HUES6 (cell line): Measurements from ENCODE around the gene CFAP73.
"Not testable (repeated sequence)": the region's sequence is repeated elsewhere in the genome, so short reads cannot be mapped to it uniquely, and the experiment has no call there.

Source experiments
- H3K27ac ChIP-seq: 2 replicates; pipeline ENCODE4 v1.7.0; 2013; ENCODE audit warnings: low read depth, mild to moderate bottlenecking, low read length, inconsistent platforms
- H3K27me3 ChIP-seq: 2 replicates; pipeline ENCODE4 v1.6.1; 2013; ENCODE audit warnings: low read length; ENCODE audit not compliant: control insufficient read depth, insufficient read depth
- H3K36me3 ChIP-seq: 2 replicates; pipeline ENCODE4 v1.6.1; 2013; ENCODE audit warnings: low read length; ENCODE audit not compliant: control insufficient read depth, insufficient read depth
- H3K4me1 ChIP-seq: 2 replicates; pipeline ENCODE4 v1.6.1; 2013; ENCODE audit warnings: low read length; ENCODE audit not compliant: control insufficient read depth, insufficient read depth
- H3K4me3 ChIP-seq: 2 replicates; pipeline ENCODE4 v1.5.1; 2013; ENCODE audit warnings: low read depth, low read length
- H3K9ac ChIP-seq: one replicate; pipeline ENCODE4 v1.6.1; 2013; ENCODE audit warnings: mild to moderate bottlenecking, low read length
- H3K9me3 ChIP-seq: 2 replicates; pipeline ENCODE4 v1.6.1; 2013; ENCODE audit warnings: low read depth, low read length; ENCODE audit not compliant: control insufficient read depth, insufficient read depth

CFAP73 gene

GRCh38 chr12:113135178-113136127 is 14.1 kb upstream of the CFAP73 start, which contains the start of gene RASAL1:
TSS of gene RASAL1 (minus strand) at chr12:113135761. CDS start at chr12:113135462, 299 bp downstream.
- Histone ChIP-seq H3K4me1 (0 out of 2 replicates have a peak, but pooled peaks cover 11% of the 10 kb centered on the region), H3K4me3 (peak within 1 kb of the TSS; percentile 66), H3K27ac (no peak within 1 kb of the TSS), H3K27me3 (peaks cover 28% of the 10 kb centered on the region), H3K9me3 (no peaks in the 10 kb centered on the region), H3K9ac (peak within 1 kb of the TSS; percentile 48), H3K36me3 (no peaks in the 10 kb centered on the region)

- H3K4me3 ChIP-seq = peak overlapping the region; percentile 66
- no peaks in the 10 kb centered on the region for H3K9me3 ChIP-seq
- no peak overlapping the region for H3K27ac ChIP-seq
- H3K36me3 ChIP-seq = no peaks in the 10 kb centered on the region
- peak overlapping the region; percentile 47 for H3K9ac ChIP-seq
- H3K4me1 ChIP-seq = 0 out of 2 replicates have a peak, but pooled peaks cover 11% of the 10 kb centered on the region
- H3K27me3 ChIP-seq = peaks cover 28% of the 10 kb centered on the region
Measured at GRCh38 chr12:113136128-113136989, 13.2 kb upstream of the CFAP73 start.

- H3K4me1 ChIP-seq = 0 out of 2 replicates have a peak, but pooled peaks cover 11% of the 10 kb centered on the region
- no peaks in the 10 kb centered on the region for H3K9me3 ChIP-seq
- H3K36me3 ChIP-seq = no peaks in the 10 kb centered on the region
- H3K27me3 ChIP-seq = peaks cover 28% of the 10 kb centered on the region
- no peak overlapping the region for H3K4me3 ChIP-seq
- no peak overlapping the region for H3K9ac ChIP-seq
- no peak overlapping the region for H3K27ac ChIP-seq
Measured at GRCh38 chr12:113136990-113137511, 12.5 kb upstream of the CFAP73 start.

- Histone ChIP-seq H3K4me3 (no peak overlapping the region), H3K36me3 (no peaks in the 10 kb centered on the region), H3K9me3 (no peaks in the 10 kb centered on the region), H3K27ac (no peak overlapping the region), H3K9ac (no peak overlapping the region), H3K4me1 (0 out of 2 replicates have a peak, but pooled peaks cover 11% of the 10 kb centered on the region), H3K27me3 (peaks cover 28% of the 10 kb centered on the region)
Measured at GRCh38 chr12:113137861-113138783, 11.4 kb upstream of the CFAP73 start.

- Histone ChIP-seq H3K27ac (no peak overlapping the region), H3K4me1 (0 out of 2 replicates have a peak, but pooled peaks cover 11% of the 10 kb centered on the region), H3K4me3 (no peak overlapping the region), H3K9ac (no peak overlapping the region), H3K27me3 (peaks cover 24% of the 10 kb centered on the region), H3K36me3 (no peaks in the 10 kb centered on the region), H3K9me3 (no peaks in the 10 kb centered on the region)
Measured at GRCh38 chr12:113138826-113139225, 10.7 kb upstream of the CFAP73 start.

DNA sequence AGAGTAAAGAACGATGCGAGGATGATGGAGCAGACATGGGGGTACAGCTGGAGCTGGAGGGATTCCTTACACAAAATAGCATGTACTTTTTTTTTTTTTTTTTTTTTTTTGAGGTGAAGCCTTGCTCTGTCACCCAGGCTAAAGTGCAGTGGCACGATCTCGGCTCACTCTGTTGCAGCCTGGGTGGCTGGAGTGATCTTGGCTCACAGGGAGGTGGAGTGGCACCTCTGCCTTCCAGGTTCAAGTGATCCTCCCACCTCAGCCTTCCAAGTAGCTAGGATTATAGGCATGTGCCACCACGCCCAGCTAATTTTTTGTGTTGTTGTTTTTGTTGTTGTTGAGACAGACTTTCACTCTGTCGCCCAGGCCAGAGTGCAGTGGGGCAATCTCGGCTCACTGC is 8.8 kb upstream of the CFAP73 start:
- Histone ChIP-seq H3K9me3 (no peaks in the 10 kb centered on the region), H3K9ac (no peak overlapping the region), H3K36me3 (no peaks in the 10 kb centered on the region), H3K4me1 (0 out of 2 replicates have a peak, but pooled peaks cover 6% of the 10 kb centered on the region), H3K4me3 (no peak overlapping the region), H3K27me3 (peaks cover 8% of the 10 kb centered on the region; the same call in 1 of the 2 replicates), H3K27ac (no peak overlapping the region)

DNA sequence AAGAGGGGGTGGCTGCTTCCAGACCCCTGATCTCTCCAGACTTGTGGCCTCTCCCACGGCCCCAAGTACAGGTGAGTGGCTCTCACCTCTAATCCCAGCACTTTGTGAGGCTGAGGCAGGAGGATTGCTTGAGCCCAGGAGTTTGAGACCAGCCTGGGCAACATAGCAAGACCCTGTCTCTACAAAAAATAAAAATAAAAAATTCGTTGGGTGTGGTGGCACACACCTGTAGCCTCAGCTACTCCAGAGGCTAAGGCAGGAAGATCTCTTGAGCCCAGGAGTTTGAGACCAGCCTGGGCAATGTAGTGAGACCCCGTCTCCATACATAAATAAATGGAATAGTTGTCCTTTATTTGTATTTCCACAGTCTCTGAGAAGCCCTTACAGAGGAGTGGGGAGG is 7.8 kb upstream of the CFAP73 start:
- H3K36me3 ChIP-seq, H3K9me3 ChIP-seq, H3K27ac ChIP-seq, H3K4me3 ChIP-seq, H3K4me1 ChIP-seq, H3K27me3 ChIP-seq, H3K9ac ChIP-seq: not testable (repeated sequence)

- Histone ChIP-seq H3K4me3 (no peak overlapping the region), H3K9me3 (peaks cover 4% of the 10 kb centered on the region; the same call in 1 of the 2 replicates), H3K27ac (no peak overlapping the region), H3K36me3 (no peaks in the 10 kb centered on the region), H3K27me3 (no peaks in the 10 kb centered on the region), H3K4me1 (no peaks in the 10 kb centered on the region), H3K9ac (no peak overlapping the region)
Measured at GRCh38 chr12:113142173-113142885, 7.2 kb upstream of the CFAP73 start.

GRCh38 chr12:113142886-113143332 is 6.6 kb upstream of the CFAP73 start:
- Histone ChIP-seq H3K27me3 (no peaks in the 10 kb centered on the region), H3K36me3 (no peaks in the 10 kb centered on the region), H3K27ac (no peak overlapping the region), H3K4me1 (no peaks in the 10 kb centered on the region), H3K9ac (no peak overlapping the region), H3K4me3 (no peak overlapping the region), H3K9me3 (peaks cover 7% of the 10 kb centered on the region; the same call in 1 of the 2 replicates)
